HepG2 (cell line): ENCODE results near the gene C10orf90. TPM values are rescaled to one million over a fixed set of nuclear protein-coding genes. Genes with fewer than 3 reads are reported as not detected.

Experiments
- ATAC-seq: fragments of 200-7000 bp; cut with Tn5 transposase; 3 replicates; pipeline ENCODE4 v1.9.1; 2020; ENCODE audit warnings: mild to moderate bottlenecking, moderate library complexity
- BruUV-seq: library from RNA; stranded (reverse); fragments of 400-500 nt; replicated peaks from 2 replicates; lab custom pipeline; 2021; lab: Mats Ljungman, UMichigan
- CTCF ChIA-PET: fragments of 300-600 bp; formaldehyde crosslinking; extraction: SDS; loops from one replicate; lab custom pipeline; 2021; ENCODE audit warnings: low total read pairs, inconsistent platforms, low intra/inter-chr PET ratio; lab: Yijun Ruan, JAX
- POLR2A ChIA-PET: fragments of 350-600 bp; sonication (Branson Sonifier 250); formaldehyde crosslinking; loops from one replicate; lab custom pipeline; 2020; ENCODE audit warnings: antibody characterized with exemption, inconsistent platforms; lab: Yijun Ruan, JAX
- DNase-seq: peaks from one replicate; pipeline ENCODE4 v3.0.0-alpha.2; 2015; ENCODE audit warnings: low spot score
- FAIRE-seq: peaks from 3 replicates; lab custom pipeline; 2011; peaks lifted over from hg19 to GRCh38; lab: Jason Lieb, UNC
- H2AFZ ChIP-seq: one replicate; pipeline ENCODE4 v1.6.1; 2011; ENCODE audit warnings: low read length, inconsistent platforms
- H3K27ac ChIP-seq: fragments of 300-600 bp; 3 replicates; pipeline ENCODE4 v1.8.0; 2011; ENCODE audit warnings: mixed run types, mild to moderate bottlenecking, mixed read lengths, low read length, inconsistent platforms; ENCODE audit not compliant: insufficient read depth; ENCODE audit errors: extremely low read length
- H3K27me3 ChIP-seq, 2 experiments: fragments of 200-600 bp in 1 of 2; 2 replicates in 1 of 2; 3 replicates in 1 of 2; pipeline versions ENCODE4 v1.6.0 to v1.8.0; 2011; ENCODE audit warnings: low read length in 2 of 2, mild to moderate bottlenecking in 2 of 2, moderate library complexity in 2 of 2, inconsistent platforms in 1 of 2; ENCODE audit not compliant: insufficient read depth in 2 of 2, control insufficient read depth in 1 of 2
- H3K36me3 ChIP-seq, 2 experiments: fragments of 200-600 bp in 1 of 2; replicated peaks in 1 of 2; 2 replicates in 1 of 2; 3 replicates in 1 of 2; pipeline versions ENCODE4 v1.5.1 to v1.8.0; 2011; ENCODE audit warnings: low read length in 2 of 2, inconsistent platforms in 1 of 2; ENCODE audit not compliant: insufficient read depth in 2 of 2, control insufficient read depth in 1 of 2
- H3K4me1 ChIP-seq: 2 replicates; pipeline ENCODE4 v1.5.1; 2012; ENCODE audit warnings: low read length, inconsistent platforms; ENCODE audit not compliant: insufficient read depth
- H3K4me2 ChIP-seq: 2 replicates; pipeline ENCODE4 v1.6.0; 2011; ENCODE audit warnings: low read depth, low read length, inconsistent platforms
- H3K4me3 ChIP-seq, 3 experiments: fragments of 200-600 bp in 1 of 3; sonication (generic), shearing (Covaris generic) in 1 of 3; replicated peaks in 1 of 3; 2 replicates each; pipeline ENCODE4 v1.5.1; 2011 to 2016; ENCODE audit warnings: low read length in 3 of 3, inconsistent platforms in 2 of 3, low read depth in 2 of 3, mild to moderate bottlenecking in 2 of 3, control low read depth in 1 of 3, mixed read lengths in 1 of 3; ENCODE audit not compliant: insufficient read depth in 1 of 3
- H3K79me2 ChIP-seq: one replicate; pipeline ENCODE4 v1.6.1; 2011; ENCODE audit warnings: low read length, inconsistent platforms; ENCODE audit not compliant: insufficient read depth
- H3K9ac ChIP-seq: 2 replicates; pipeline ENCODE4 v1.6.0; 2011; ENCODE audit warnings: mild to moderate bottlenecking, low read depth, low read length, inconsistent platforms; ENCODE audit not compliant: insufficient read depth
- H3K9me3 ChIP-seq: 2 replicates; pipeline ENCODE4 v1.5.1; 2012; ENCODE audit warnings: mild to moderate bottlenecking, low read length
- H4K20me1 ChIP-seq: 2 replicates; pipeline ENCODE4 v1.6.0; 2011; ENCODE audit warnings: inconsistent platforms, mild to moderate bottlenecking, low read length, moderate library complexity; ENCODE audit not compliant: insufficient read depth
- ARID2 ChIP-seq: sonication (generic); formaldehyde crosslinking; IDR thresholded peaks from 2 replicates; pipeline ENCODE4 v1.8.1; 2022; ENCODE audit warnings: mild to moderate bottlenecking, missing genetic modification reagents, borderline replicate concordance
- BATF2 ChIP-seq: sonication (generic); formaldehyde crosslinking; IDR thresholded peaks from 2 replicates; pipeline ENCODE4 v1.8.0; 2022; ENCODE audit warnings: mild to moderate bottlenecking, missing genetic modification reagents, moderate library complexity
- GFI1 ChIP-seq: sonication (generic); formaldehyde crosslinking; IDR thresholded peaks from 2 replicates; pipeline ENCODE4 v1.5.0; 2020; ENCODE audit warnings: missing genetic modification reagents, mild to moderate bottlenecking, borderline replicate concordance
- IRF9 ChIP-seq: sonication (generic); formaldehyde crosslinking; IDR thresholded peaks from 2 replicates; pipeline ENCODE4 v1.8.0; 2022; ENCODE audit warnings: missing genetic modification reagents, mild to moderate bottlenecking, borderline replicate concordance
- KLF12 ChIP-seq: sonication (generic); formaldehyde crosslinking; IDR thresholded peaks from 2 replicates; pipeline ENCODE4 v1.4.0; 2020; ENCODE audit warnings: missing genetic modification reagents, borderline replicate concordance
- MLLT10 ChIP-seq: sonication (generic); formaldehyde crosslinking; IDR thresholded peaks from 2 replicates; pipeline ENCODE4 v1.4.0; 2020; ENCODE audit warnings: missing genetic modification reagents
- NCOA5 ChIP-seq: sonication (generic); formaldehyde crosslinking; IDR thresholded peaks from 2 replicates; pipeline ENCODE4 v1.4.0; 2020; ENCODE audit warnings: missing genetic modification reagents
- PAX8 ChIP-seq: sonication (generic); formaldehyde crosslinking; IDR thresholded peaks from 2 replicates; pipeline ENCODE4 v1.8.0; 2022; ENCODE audit warnings: mild to moderate bottlenecking, missing genetic modification reagents, borderline replicate concordance
- REPIN1 ChIP-seq: sonication (generic); formaldehyde crosslinking; IDR thresholded peaks from 2 replicates; pipeline ENCODE4 v1.8.0; 2022; ENCODE audit warnings: missing genetic modification reagents, low read depth, mild to moderate bottlenecking, borderline replicate concordance
- TCF7 ChIP-seq: sonication (generic); IDR thresholded peaks from 2 replicates; pipeline ENCODE4 v1.6.1; 2016; ENCODE audit warnings: antibody characterized with exemption, low read depth
- ZFP36 ChIP-seq: fragments of 150-350 bp; IDR thresholded peaks from 2 replicates; pipeline ENCODE4 v1.6.1; 2018; ENCODE audit warnings: borderline replicate concordance, low read length, low read depth; ENCODE audit not compliant: partially characterized antibody
- ZMYM2 ChIP-seq: sonication (generic); formaldehyde crosslinking; IDR thresholded peaks from 2 replicates; pipeline ENCODE4 v1.8.0; 2022; ENCODE audit warnings: mild to moderate bottlenecking, missing genetic modification reagents
- ZMYM4 ChIP-seq: sonication (generic); formaldehyde crosslinking; IDR thresholded peaks from 2 replicates; pipeline ENCODE4 v1.8.1; 2023; ENCODE audit warnings: mild to moderate bottlenecking, missing genetic modification reagents
- ZNF232 ChIP-seq: sonication (generic); formaldehyde crosslinking; IDR thresholded peaks from 2 replicates; pipeline ENCODE4 v1.4.0; 2020; ENCODE audit warnings: missing genetic modification reagents, borderline replicate concordance
- ZNF274 ChIP-seq: sonication (generic); formaldehyde crosslinking; IDR thresholded peaks from 2 replicates; pipeline ENCODE4 v1.5.1; 2020; ENCODE audit warnings: mild to moderate bottlenecking, missing genetic modification reagents
- ZNF543 ChIP-seq: sonication (generic); formaldehyde crosslinking; IDR thresholded peaks from 2 replicates; pipeline ENCODE4 v1.4.0; 2020; ENCODE audit warnings: mild to moderate bottlenecking, missing genetic modification reagents
- WGBS: methylation state at CpG from one replicate; pipeline ENCODE4 v1.1.6; 2017; ENCODE audit warnings: low lambda C conversion rate; 5-methylcytosine and 5-hydroxymethylcytosine counted together
- in situ Hi-C: cut with HindIII; loops from 2 replicates; pipeline ENCODE4 v1.10.0; 2017; ENCODE audit warnings: low pct_unique_long_range_greater_than_20kb; ENCODE audit not compliant: extremely low pct_ligation_motif_present
- intact Hi-C: fragments of 100-400 bp; cut with micrococcal nuclease; formaldehyde crosslinking; loops from one replicate; pipeline ENCODE4 v1.10.0; 2022; ENCODE audit not compliant: unreplicated experiment
- polyA plus RNA-seq, 8 experiments: library from polyadenylated mRNA; depleted of rRNA in 3 of 8; stranded (reverse) in 7 of 8; unstranded in 1 of 8; fragments of >200 nt; fragmentation: Illumina TruSeq in 4 of 8; extraction: Trizol in 4 of 8; gene quantifications; 2 replicates each; pipeline versions ENCODE4 v1.2.1 to v1.2.3, GENCODE V29; 2011 to 2016; ENCODE audit warnings: low read depth in 4 of 8, missing spikeins in 1 of 8, mixed read lengths in 1 of 8; ENCODE audit not compliant: insufficient read depth in 1 of 8
- total RNA-seq, 5 experiments: library from RNA; depleted of rRNA; stranded (reverse); fragments of >200 nt; fragmentation: Illumina TruSeq; extraction: Trizol; gene quantifications; 2 replicates each; pipeline ENCODE4 v1.2.3, GENCODE V29; 2016; ENCODE audit warnings: low read depth in 1 of 5

Gene C10orf90
- total and polyA plus RNA-seq, 2 of the 13 experiments (the other 11 are each of a cell fraction or from before 2014, with no cell fraction given): not detected

GRCh38 chr10:126544565-126544964 is 125.9 kb downstream of the C10orf90 start:
- no peak for ATAC-seq

More at GRCh38 chr10:126544565-126544964, 125.9 kb downstream of the C10orf90 start:
- ChIA-PET POLR2A (no interaction called here), CTCF (no interaction called here)
- H3K27me3 ChIP-seq: no peaks in the 10 kb centered on the region
- in situ Hi-C loops: no loop called here
- no peaks in the 10 kb centered on the region for H3K79me2 ChIP-seq
- BruUV-seq: no TSS peak
- no peak overlapping the region for H3K27ac ChIP-seq
- intact Hi-C loops: no loop called here
- no peak overlapping the region for H2AFZ ChIP-seq
- H3K36me3 ChIP-seq: no peaks in the 10 kb centered on the region
- H3K4me2 ChIP-seq: no peak overlapping the region
- FAIRE-seq (no peak), DNase-seq (no peak)
- under 1% methylated on average over 3 of the region's 3 CpGs for WGBS
- H3K4me1 ChIP-seq: no peaks in the 10 kb centered on the region
- TF ChIP-seq REPIN1 (CRISPR knock-in tag): no peak
- no peak for TF ChIP-seq ZNF274 (CRISPR knock-in tag)
- no peak for TF ChIP-seq BATF2 (CRISPR knock-in tag)
- TF ChIP-seq ZMYM4: no peak
- TF ChIP-seq KLF12 (CRISPR knock-in tag): no peak
- TF ChIP-seq IRF9 (CRISPR knock-in tag): no peak
- no peak for TF ChIP-seq ZNF232 (CRISPR knock-in tag)
- no peak for TF ChIP-seq ARID2 (CRISPR knock-in tag)
- no peak for TF ChIP-seq GFI1 (CRISPR knock-in tag)
- TF ChIP-seq ZFP36: no peak
- no peak for TF ChIP-seq ZNF543 (CRISPR knock-in tag)
- TF ChIP-seq NCOA5 (CRISPR knock-in tag): no peak
- TF ChIP-seq ZMYM2 (CRISPR knock-in tag): no peak
- no peak for TF ChIP-seq TCF7
- TF ChIP-seq PAX8 (CRISPR knock-in tag): no peak
- no peak for TF ChIP-seq MLLT10 (CRISPR knock-in tag)
- no peaks in the 10 kb centered on the region for H4K20me1 ChIP-seq
- no peak overlapping the region for H3K9ac ChIP-seq
- no peaks in the 10 kb centered on the region for H3K9me3 ChIP-seq
- H3K4me3 ChIP-seq: no peak overlapping the region
